ENCODE measurements around the gene ZNF639.

DNA sequence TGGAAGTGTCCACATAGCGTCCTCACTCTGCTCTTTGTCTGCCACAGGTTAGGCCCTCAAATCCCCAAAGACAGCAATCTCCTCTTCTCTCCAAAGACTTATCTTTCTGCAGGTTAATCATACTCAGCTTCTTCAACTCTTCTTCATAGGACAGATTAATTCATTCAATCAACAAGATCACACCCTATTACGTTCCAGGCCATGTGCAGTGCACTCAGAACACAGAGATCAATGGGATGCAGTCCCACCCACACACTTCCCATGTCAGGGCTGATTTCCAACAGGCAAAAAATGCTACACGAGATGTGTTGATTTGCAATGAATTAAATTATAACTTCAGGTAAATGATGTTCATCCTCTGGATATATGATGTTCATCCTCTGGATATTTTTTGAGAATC lies 33.5 kb upstream of the ZNF639 start:
- TF ChIP-seq, protein P1, sequence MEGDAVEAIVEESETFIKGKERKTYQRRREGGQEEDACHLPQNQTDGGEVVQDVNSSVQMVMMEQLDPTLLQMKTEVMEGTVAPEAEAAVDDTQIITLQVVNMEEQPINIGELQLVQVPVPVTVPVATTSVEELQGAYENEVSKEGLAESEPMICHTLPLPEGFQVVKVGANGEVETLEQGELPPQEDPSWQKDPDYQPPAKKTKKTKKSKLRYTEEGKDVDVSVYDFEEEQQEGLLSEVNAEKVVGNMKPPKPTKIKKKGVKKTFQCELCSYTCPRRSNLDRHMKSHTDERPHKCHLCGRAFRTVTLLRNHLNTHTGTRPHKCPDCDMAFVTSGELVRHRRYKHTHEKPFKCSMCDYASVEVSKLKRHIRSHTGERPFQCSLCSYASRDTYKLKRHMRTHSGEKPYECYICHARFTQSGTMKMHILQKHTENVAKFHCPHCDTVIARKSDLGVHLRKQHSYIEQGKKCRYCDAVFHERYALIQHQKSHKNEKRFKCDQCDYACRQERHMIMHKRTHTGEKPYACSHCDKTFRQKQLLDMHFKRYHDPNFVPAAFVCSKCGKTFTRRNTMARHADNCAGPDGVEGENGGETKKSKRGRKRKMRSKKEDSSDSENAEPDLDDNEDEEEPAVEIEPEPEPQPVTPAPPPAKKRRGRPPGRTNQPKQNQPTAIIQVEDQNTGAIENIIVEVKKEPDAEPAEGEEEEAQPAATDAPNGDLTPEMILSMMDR (conservative IDR thresholded peaks at IDR 0.05): no peak
- TF ChIP-seq ZFX (IDR thresholded peaks at IDR 0.05): no peak
